Retinal pigment epithelial cell (primary cell): ENCODE results near the gene ADD1.

ENCODE experiments used
- DNase-seq: peaks from one replicate; pipeline ENCODE4 v3.0.0-alpha.2; 2010; ENCODE audit warnings: low read depth
- H3K4me3 ChIP-seq: 2 replicates; pipeline ENCODE4 v1.5.1; 2011; ENCODE audit warnings: mild to moderate bottlenecking, low read length, control low read depth, moderate library complexity
- TF ChIP-seq, protein P1 (sequence below): conservative IDR thresholded peaks from 2 replicates; pipeline ENCODE4 v1.5.1; 2011; ENCODE audit warnings: low read depth, low read length, control low read depth, inconsistent platforms

ADD1 gene

DNA sequence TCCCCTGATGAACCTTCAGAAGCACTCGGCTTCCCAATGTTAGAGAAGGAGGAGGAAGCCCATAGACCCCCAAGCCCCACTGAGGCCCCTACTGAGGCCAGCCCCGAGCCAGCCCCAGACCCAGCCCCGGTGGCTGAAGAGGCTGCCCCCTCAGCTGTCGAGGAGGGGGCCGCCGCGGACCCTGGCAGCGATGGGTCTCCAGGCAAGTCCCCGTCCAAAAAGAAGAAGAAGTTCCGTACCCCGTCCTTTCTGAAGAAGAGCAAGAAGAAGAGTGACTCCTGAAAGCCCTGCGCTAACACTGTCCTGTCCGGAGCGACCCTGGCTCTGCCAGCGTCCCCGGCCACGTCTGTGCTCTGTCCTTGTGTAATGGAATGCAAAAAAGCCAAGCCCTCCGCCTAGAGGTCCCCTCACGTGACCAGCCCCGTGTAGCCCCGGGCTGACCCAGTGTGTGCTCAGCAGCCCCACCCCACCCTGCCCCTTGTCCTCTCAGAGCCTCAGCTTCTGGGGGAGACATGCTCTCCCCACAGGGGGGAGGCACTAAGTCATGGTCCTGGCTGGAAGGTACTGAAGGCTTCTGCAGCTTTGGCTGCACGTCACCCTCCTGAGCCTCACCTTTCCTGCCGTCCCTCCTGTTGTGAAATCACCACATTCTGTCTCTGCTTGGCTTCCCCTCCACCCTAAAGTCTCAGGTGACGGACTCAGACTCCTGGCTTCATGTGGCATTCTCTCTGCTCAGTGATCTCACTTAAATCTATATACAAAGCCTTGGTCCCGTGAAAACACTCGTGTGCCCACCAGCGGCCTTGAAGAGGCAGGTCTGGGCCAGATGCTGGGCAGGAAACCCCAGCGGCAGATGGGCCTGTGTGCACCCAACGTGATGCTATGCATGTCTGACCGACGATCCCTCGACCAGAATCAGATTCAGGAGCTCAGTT, 84.9 kb downstream of the ADD1 start:
- TF ChIP-seq, protein P1, sequence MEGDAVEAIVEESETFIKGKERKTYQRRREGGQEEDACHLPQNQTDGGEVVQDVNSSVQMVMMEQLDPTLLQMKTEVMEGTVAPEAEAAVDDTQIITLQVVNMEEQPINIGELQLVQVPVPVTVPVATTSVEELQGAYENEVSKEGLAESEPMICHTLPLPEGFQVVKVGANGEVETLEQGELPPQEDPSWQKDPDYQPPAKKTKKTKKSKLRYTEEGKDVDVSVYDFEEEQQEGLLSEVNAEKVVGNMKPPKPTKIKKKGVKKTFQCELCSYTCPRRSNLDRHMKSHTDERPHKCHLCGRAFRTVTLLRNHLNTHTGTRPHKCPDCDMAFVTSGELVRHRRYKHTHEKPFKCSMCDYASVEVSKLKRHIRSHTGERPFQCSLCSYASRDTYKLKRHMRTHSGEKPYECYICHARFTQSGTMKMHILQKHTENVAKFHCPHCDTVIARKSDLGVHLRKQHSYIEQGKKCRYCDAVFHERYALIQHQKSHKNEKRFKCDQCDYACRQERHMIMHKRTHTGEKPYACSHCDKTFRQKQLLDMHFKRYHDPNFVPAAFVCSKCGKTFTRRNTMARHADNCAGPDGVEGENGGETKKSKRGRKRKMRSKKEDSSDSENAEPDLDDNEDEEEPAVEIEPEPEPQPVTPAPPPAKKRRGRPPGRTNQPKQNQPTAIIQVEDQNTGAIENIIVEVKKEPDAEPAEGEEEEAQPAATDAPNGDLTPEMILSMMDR = no peak
- H3K4me3 ChIP-seq = no peak overlapping the region
- DNase-seq = no peak

- no peak overlapping the region for H3K4me3 ChIP-seq
- TF ChIP-seq, protein P1 = no peak
- DNase-seq = no peak
Observed at GRCh38 chr4:2929469-2929868, 85.8 kb downstream of the ADD1 start.

GRCh38 chr4:2930135-2930757, 86.6 kb downstream of the ADD1 start:
- no peak overlapping the region for H3K4me3 ChIP-seq
- no peak for DNase-seq
- TF ChIP-seq, protein P1 = no peak

DNA sequence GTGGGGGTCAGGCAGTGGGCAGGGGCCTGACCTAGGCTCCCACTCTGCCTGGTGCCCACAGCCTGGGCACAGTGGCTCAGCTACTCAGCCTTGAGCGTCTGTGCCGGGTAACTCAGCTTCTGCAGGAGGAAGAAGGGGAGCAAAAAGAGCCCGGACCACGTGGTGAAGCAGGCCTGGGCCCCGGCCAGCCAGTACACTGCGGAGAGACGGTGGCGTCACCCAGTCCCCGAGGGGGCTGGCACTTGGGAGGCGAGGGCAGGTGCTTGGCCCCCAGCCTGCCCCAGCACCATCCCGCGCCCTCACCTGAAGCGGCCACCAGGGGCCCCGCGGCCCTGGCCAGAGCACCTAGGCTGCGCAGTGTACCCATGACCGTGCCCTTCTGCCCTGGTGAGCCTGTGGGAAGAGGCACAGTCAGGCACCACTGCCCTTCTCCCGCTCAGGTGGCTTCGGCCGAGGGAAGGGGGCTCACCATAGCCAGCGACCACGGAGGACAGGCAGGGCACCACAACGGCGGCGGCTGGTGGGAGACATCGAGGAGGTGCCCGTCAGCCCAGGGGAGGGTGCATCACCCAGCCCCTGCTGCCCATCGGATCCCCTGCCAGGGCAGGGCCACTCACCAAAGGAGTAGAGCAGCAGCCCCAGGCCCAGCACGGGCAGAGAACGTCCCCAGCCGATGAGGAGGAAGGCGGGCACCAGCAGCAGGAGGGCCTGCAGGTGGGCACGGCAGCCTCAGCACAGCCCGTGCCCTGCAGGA, 87.3 kb downstream of the ADD1 start:
- no peak overlapping the region for H3K4me3 ChIP-seq
- DNase-seq = no peak
- TF ChIP-seq, protein P1 = peak; percentile 13

- TF ChIP-seq, protein P1 = no peak
- DNase-seq = no peak
- H3K4me3 ChIP-seq = no peak overlapping the region
Observed at GRCh38 chr4:2931512-2932301, 88.1 kb downstream of the ADD1 start.

- H3K4me3 ChIP-seq = no peak overlapping the region
- TF ChIP-seq, protein P1 = no peak
- DNase-seq = no peak
Observed at GRCh38 chr4:2932321-2932950, 88.8 kb downstream of the ADD1 start.
